ENCODE data around the gene CNTNAP2. TPM values are rescaled to one million over a fixed set of nuclear protein-coding genes. Genes with fewer than 3 reads are reported as not detected.

CNTNAP2 gene
- total RNA-seq, 4 donors from 2014 or later, result 0.42 to 0.71 TPM; not detected in 2

DNA sequence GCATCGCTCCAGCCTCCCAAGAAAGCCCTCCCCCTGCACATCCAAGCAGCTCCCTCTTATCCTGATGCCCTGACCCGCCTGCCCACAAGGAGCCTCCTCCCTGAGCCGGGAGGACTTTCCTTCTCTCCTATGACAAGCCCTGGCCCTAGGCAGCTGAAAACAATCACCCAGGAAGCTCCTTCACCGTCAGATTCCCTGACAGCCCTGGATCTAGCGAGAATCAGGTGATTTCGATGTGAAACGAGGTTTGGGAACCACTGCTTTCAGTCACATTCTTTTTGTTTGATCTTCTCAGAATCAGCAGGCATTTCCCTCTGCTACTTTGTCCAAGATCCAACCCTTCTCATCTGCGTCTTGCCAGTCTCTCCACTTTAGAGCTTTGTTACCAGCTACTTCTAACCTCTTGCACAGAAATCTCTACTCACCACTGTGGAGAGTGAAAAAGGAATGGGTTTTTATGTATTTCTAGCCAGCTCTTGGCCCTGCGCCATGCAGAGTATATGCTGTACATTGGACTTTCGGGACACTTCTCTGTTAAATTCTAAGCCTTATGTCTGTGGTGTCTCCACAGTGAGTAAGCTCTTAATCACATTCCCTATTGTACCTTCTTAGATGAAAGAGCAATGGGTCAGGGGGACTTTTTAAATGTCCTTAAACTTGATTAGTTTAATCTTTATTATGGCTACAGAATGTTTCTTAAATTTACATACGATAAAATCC lies 2220.8 kb downstream of the CNTNAP2 start:
- H3K4me3 ChIP-seq (ENCODE audit: low read depth, poor library complexity, severe bottlenecking), result no peak overlapping the region
- no peak for TF ChIP-seq POLR2A (IDR thresholded peaks at IDR 0.05)
- TF ChIP-seq, protein P1, sequence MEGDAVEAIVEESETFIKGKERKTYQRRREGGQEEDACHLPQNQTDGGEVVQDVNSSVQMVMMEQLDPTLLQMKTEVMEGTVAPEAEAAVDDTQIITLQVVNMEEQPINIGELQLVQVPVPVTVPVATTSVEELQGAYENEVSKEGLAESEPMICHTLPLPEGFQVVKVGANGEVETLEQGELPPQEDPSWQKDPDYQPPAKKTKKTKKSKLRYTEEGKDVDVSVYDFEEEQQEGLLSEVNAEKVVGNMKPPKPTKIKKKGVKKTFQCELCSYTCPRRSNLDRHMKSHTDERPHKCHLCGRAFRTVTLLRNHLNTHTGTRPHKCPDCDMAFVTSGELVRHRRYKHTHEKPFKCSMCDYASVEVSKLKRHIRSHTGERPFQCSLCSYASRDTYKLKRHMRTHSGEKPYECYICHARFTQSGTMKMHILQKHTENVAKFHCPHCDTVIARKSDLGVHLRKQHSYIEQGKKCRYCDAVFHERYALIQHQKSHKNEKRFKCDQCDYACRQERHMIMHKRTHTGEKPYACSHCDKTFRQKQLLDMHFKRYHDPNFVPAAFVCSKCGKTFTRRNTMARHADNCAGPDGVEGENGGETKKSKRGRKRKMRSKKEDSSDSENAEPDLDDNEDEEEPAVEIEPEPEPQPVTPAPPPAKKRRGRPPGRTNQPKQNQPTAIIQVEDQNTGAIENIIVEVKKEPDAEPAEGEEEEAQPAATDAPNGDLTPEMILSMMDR (IDR thresholded peaks at IDR 0.05), result no peak
- 46 to 50% methylated on average over 11 of the region's 11 CpGs for WGBS, 2 donors
- DNase-seq (ENCODE audit: low spot score in 2 of 2), result no peak
- intact Hi-C loops (cut with DNase I; ENCODE audit: low total_unique reads), result no loop called here

DNA sequence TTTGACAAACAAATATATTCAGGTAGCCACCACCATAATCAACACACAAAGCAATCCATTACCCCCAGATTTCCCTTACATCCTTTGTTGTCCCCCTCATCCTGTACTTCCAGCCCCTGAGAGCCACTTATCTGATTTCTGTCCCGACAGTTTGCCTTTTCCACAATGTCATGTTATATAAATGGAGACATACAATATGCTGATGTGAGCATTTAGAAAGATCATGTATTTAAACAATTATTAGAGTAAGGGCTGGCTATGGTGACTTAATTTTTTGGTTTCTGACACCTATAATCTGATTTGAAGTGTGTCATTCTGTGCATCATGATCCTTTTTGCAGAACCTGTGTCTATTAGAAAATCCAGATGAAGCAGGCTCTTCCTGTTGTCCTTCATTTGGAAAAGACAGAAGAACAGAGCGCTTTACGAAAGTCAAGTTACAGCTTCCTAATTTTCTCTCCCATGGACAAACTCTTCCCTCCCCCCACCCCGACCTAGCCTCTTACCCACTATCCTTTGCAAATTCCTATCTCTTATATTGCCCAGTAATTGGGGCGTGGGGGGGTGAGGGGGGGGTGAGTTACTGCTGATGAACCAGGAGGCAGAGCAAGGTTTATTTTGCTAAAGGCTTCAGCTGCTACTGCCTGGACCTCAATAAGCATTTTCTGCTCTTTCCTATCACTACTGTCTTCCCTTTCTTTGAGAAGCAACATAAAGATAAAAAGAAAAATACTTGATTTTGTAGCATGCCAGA lies 2221.6 kb downstream of the CNTNAP2 start:
- WGBS, 2 donors, result 38 to 43% methylated on average over 5 of the region's 5 CpGs
- DNase-seq (ENCODE audit: low spot score in 2 of 2), result no peak
- no peak overlapping the region for H3K4me3 ChIP-seq (ENCODE audit: low read depth, poor library complexity, severe bottlenecking)
- TF ChIP-seq, protein P1 (IDR thresholded peaks at IDR 0.05), result no peak
- TF ChIP-seq POLR2A (IDR thresholded peaks at IDR 0.05), result no peak
- intact Hi-C loops (cut with DNase I; ENCODE audit: low total_unique reads), result no loop called here

DNA sequence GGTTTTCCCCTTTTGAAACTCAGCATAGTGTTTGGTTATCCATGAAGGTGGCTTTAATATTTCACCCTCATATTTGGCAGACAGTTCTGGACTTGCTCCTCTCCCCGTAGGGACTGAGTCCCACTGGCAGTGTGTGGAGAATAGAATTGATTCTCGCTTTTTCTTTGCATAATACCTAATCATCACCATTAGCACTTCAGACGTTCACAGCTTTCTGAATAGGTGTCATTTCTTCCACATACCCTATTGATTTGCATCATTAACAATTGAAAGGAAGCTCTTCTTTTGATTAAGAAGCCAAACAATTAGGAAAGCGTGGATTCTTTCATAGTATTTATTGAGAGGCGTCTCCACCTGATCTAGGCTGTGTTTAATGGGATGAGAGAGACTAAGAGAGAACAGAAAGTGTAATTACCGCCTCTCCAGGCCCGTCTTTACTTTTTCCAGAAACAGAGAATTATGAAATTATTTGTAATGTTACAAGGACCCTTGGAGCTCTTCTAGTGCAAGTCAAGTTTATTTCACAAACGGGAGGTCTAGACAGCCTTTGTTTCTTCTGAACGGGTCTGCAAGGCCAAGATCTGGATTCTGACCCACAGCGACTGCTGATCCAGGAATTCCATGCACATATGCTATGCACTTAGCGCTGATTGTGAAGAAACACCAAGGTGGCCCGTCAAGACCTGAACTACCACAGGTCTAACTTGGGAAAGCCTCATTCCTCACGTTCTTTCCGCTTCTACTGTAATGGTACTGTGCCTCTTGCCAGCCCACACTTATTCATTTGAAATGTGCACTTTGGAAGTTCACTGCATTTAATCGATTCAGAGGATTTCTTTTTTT lies 2224.1 kb downstream of the CNTNAP2 start:
- TF ChIP-seq, protein P1 (IDR thresholded peaks at IDR 0.05), result no peak
- no peak for TF ChIP-seq POLR2A (IDR thresholded peaks at IDR 0.05)
- DNase-seq (ENCODE audit: low spot score in 2 of 2), result no peak
- intact Hi-C loops (cut with DNase I; ENCODE audit: low total_unique reads), result no loop called here
- WGBS, 2 donors, result 71 to 76% methylated on average over 15 of the region's 15 CpGs
- H3K4me3 ChIP-seq (ENCODE audit: low read depth, poor library complexity, severe bottlenecking), result no peak overlapping the region

DNA sequence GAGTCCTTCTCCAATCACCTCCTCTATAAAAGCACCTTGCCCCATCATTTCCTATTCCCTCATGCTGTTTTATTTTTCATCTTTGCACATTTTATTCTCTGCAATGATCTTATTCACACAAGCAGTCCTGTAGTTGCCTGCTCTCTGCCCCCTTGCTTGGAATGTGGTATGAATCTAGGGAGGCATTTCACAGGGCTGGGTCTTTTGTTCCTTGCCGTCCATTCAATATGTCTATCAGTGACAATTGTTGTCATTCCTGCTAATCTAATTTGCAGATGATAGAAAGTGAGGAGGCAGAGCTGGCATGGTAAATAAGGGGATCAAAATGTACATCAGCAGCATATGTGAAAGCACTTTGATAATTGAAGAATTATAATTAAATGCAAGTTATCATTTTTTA lies 2227.8 kb downstream of the CNTNAP2 start:
- DNase-seq (ENCODE audit: low spot score in 2 of 2), result no peak
- H3K4me3 ChIP-seq (ENCODE audit: low read depth, poor library complexity, severe bottlenecking), result no peak overlapping the region
- intact Hi-C loops (cut with DNase I; ENCODE audit: low total_unique reads), result no loop called here
- no peak for TF ChIP-seq POLR2A (IDR thresholded peaks at IDR 0.05)
- TF ChIP-seq, protein P1 (IDR thresholded peaks at IDR 0.05), result no peak
- WGBS, 2 donors, result 49 to 50% methylated on average over 1 of the region's 1 CpG

DNA sequence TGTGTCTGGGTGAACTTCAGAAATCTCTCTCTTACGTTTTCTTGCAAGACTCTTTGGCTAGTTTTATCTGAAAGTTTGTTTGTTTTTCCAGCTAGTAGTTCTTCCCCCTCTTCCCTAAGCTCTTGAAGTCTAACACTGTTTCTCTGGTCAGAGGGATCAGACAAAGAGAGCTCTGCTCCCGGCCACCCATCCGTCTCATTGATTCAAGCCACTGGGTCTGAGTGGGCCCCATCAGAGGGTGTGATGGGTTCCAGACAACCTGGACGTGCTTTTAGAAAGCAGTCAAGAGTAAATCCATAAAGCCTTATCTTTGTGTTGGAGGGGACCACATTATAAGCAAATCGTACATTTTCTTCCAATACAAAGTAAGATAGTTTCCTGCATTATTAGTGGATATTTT lies 2231.4 kb downstream of the CNTNAP2 start:
- intact Hi-C loops (cut with DNase I; ENCODE audit: low total_unique reads), result no loop called here
- no peak overlapping the region for H3K4me3 ChIP-seq (ENCODE audit: low read depth, poor library complexity, severe bottlenecking)
- TF ChIP-seq POLR2A (IDR thresholded peaks at IDR 0.05), result no peak
- TF ChIP-seq, protein P1 (IDR thresholded peaks at IDR 0.05), result no peak
- DNase-seq (ENCODE audit: low spot score in 2 of 2), result no peak
- 60 to 72% methylated on average over 5 of the region's 5 CpGs for WGBS, 2 donors

Data from lower leg skin (tissue), 4 donors.